ENCODE measurements around the gene STRIP1. TPM values are rescaled to one million over a fixed set of nuclear protein-coding genes. Genes with fewer than 3 reads are reported as not detected.

The STRIP1 gene
- total and polyA plus RNA-seq, 10 of the 15 experiments (the other 5 are each of a cell fraction or from before 2014, with no cell fraction given): 6.3 to 26.6 (median 18.0) TPM

DNA sequence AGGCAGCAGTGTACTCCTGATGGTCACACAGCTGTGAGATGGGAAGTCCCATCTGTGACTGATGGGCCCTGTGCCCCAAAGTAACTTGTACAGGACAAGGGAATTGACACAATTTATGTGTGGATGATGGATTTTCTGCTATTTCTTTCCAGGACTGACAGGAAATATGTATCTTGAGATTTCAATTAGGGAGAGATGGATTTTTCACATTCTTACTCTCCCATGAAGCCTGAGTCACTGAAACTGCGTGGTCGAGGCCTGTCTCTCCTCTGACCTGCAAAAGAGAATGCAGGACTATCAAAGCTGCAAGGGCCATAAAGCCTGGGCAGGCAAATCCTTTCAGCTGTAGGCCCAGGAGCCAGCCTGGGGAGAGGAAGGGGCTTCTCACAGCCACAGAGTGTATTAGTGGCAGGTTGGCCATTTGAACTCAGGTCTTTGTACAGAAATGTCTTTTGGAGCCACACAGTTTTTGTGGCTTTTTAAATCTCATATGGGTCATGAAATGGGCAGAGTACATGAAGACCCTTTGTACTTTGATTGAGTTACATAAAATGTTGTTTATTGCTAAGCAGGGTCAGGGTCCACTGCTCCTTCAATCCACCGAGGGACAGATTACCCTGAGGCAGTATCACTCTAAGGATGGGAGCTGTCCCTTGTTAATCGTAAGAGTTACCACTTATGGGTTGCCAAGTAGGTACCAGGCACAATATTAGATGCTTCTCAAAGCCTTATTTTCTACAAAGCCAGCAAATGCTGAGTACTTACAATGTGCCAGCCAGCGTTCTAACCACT, 21.3 kb downstream of the STRIP1 start (continued):
- TF ChIP-seq, protein P1, sequence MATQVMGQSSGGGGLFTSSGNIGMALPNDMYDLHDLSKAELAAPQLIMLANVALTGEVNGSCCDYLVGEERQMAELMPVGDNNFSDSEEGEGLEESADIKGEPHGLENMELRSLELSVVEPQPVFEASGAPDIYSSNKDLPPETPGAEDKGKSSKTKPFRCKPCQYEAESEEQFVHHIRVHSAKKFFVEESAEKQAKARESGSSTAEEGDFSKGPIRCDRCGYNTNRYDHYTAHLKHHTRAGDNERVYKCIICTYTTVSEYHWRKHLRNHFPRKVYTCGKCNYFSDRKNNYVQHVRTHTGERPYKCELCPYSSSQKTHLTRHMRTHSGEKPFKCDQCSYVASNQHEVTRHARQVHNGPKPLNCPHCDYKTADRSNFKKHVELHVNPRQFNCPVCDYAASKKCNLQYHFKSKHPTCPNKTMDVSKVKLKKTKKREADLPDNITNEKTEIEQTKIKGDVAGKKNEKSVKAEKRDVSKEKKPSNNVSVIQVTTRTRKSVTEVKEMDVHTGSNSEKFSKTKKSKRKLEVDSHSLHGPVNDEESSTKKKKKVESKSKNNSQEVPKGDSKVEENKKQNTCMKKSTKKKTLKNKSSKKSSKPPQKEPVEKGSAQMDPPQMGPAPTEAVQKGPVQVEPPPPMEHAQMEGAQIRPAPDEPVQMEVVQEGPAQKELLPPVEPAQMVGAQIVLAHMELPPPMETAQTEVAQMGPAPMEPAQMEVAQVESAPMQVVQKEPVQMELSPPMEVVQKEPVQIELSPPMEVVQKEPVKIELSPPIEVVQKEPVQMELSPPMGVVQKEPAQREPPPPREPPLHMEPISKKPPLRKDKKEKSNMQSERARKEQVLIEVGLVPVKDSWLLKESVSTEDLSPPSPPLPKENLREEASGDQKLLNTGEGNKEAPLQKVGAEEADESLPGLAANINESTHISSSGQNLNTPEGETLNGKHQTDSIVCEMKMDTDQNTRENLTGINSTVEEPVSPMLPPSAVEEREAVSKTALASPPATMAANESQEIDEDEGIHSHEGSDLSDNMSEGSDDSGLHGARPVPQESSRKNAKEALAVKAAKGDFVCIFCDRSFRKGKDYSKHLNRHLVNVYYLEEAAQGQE (IDR thresholded peaks at IDR 0.05; ENCODE audit: low read depth, low read length): no peak
- TF ChIP-seq DPF2 (IDR thresholded peaks at IDR 0.05) (no peak), ZNF274 (IDR thresholded peaks at IDR 0.05; ENCODE audit: insufficient read depth, insufficient read length) (no peak), YY1 (IDR thresholded peaks at IDR 0.05; ENCODE audit: low read depth, low read length) (no peak), RCOR1 (conservative IDR thresholded peaks at IDR 0.05; ENCODE audit: low read depth, low read length) (no peak)
- TF ChIP-seq, protein P2, sequence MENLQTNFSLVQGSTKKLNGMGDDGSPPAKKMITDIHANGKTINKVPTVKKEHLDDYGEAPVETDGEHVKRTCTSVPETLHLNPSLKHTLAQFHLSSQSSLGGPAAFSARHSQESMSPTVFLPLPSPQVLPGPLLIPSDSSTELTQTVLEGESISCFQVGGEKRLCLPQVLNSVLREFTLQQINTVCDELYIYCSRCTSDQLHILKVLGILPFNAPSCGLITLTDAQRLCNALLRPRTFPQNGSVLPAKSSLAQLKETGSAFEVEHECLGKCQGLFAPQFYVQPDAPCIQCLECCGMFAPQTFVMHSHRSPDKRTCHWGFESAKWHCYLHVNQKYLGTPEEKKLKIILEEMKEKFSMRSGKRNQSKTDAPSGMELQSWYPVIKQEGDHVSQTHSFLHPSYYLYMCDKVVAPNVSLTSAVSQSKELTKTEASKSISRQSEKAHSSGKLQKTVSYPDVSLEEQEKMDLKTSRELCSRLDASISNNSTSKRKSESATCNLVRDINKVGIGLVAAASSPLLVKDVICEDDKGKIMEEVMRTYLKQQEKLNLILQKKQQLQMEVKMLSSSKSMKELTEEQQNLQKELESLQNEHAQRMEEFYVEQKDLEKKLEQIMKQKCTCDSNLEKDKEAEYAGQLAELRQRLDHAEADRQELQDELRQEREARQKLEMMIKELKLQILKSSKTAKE (IDR thresholded peaks at IDR 0.05; ENCODE audit: low read depth, poor library complexity, severe bottlenecking): no peak
- TF ChIP-seq, protein P3, sequence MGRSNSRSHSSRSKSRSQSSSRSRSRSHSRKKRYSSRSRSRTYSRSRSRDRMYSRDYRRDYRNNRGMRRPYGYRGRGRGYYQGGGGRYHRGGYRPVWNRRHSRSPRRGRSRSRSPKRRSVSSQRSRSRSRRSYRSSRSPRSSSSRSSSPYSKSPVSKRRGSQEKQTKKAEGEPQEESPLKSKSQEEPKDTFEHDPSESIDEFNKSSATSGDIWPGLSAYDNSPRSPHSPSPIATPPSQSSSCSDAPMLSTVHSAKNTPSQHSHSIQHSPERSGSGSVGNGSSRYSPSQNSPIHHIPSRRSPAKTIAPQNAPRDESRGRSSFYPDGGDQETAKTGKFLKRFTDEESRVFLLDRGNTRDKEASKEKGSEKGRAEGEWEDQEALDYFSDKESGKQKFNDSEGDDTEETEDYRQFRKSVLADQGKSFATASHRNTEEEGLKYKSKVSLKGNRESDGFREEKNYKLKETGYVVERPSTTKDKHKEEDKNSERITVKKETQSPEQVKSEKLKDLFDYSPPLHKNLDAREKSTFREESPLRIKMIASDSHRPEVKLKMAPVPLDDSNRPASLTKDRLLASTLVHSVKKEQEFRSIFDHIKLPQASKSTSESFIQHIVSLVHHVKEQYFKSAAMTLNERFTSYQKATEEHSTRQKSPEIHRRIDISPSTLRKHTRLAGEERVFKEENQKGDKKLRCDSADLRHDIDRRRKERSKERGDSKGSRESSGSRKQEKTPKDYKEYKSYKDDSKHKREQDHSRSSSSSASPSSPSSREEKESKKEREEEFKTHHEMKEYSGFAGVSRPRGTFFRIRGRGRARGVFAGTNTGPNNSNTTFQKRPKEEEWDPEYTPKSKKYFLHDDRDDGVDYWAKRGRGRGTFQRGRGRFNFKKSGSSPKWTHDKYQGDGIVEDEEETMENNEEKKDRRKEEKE (IDR thresholded peaks at IDR 0.05): no peak
